Transverse colon (tissue), 4 donors: ENCODE results near the gene ZNF333.

Source experiments
- CTCF ChIP-seq, 5 experiments: fragments of 200-600 bp in 3 of 5; fragments of 450-650 bp in 2 of 5; sonication (generic) in 3 of 5; IDR thresholded peaks; 1 replicate in 2 of 5; 2 replicates in 3 of 5; pipeline ENCODE4 v1.5.1; 2016 to 2017; ENCODE audit warnings: antibody characterized with exemption in 5 of 5, inconsistent platforms in 3 of 5, mild to moderate bottlenecking in 2 of 5, moderate library complexity in 1 of 5
- EP300 ChIP-seq: sonication (generic); formaldehyde crosslinking; IDR thresholded peaks from one replicate; pipeline ENCODE4 v1.6.1; 2017; ENCODE audit warnings: antibody characterized with exemption, low read depth
- POLR2A ChIP-seq: fragments of 450-650 bp; IDR thresholded peaks from one replicate; pipeline ENCODE4 v1.6.1; 2016; ENCODE audit warnings: antibody characterized with exemption, mild to moderate bottlenecking, moderate library complexity
- POLR2AphosphoS5 ChIP-seq, 3 donors: sonication (generic); formaldehyde crosslinking; IDR thresholded peaks; one replicate each; pipeline ENCODE4 v1.6.1; 2016; ENCODE audit warnings: antibody characterized with exemption in 3 of 3

- no peak for TF ChIP-seq CTCF (IDR thresholded peaks at IDR 0.05)
- TF ChIP-seq POLR2A = no peak
- no peak for TF ChIP-seq POLR2AphosphoS5 (IDR thresholded peaks at IDR 0.05)
- TF ChIP-seq EP300 = no peak
These were observed 32.3 kb downstream of the ZNF333 start for GRCh38 chr19:14722127-14722526.
